Measurements from ENCODE around the gene AKAP6.
"Not testable (repeated sequence)": the region's sequence is repeated elsewhere in the genome, so short reads cannot be mapped to it uniquely, and the experiment has no call there.

Gene AKAP6

GRCh38 chr14:32366256-32366879 is 37.3 kb downstream of the AKAP6 start:
- DNase-seq (ENCODE audit: low spot score) = no peak
- no peak for TF ChIP-seq CTCF (IDR thresholded peaks at IDR 0.05; ENCODE audit: borderline replicate concordance, control extremely low read depth, extremely low read depth, insufficient read depth, missing control alignments)
- in situ Hi-C loops (cut with MboI; ENCODE audit: low sequenced_read_pairs, unreplicated experiment) = no loop called here

GRCh38 chr14:32366986-32367385 is 37.9 kb downstream of the AKAP6 start:
- no peak for DNase-seq (ENCODE audit: low spot score)
- in situ Hi-C loops (cut with MboI; ENCODE audit: low sequenced_read_pairs, unreplicated experiment) = no loop called here

GRCh38 chr14:32367516-32367915 is 38.4 kb downstream of the AKAP6 start:
- DNase-seq (ENCODE audit: low spot score) = no peak
- TF ChIP-seq CTCF (IDR thresholded peaks at IDR 0.05; ENCODE audit: borderline replicate concordance, control extremely low read depth, extremely low read depth, insufficient read depth, missing control alignments) = no peak
- in situ Hi-C loops (cut with MboI; ENCODE audit: low sequenced_read_pairs, unreplicated experiment) = no loop called here

More at GRCh38 chr14:32366986-32367385, 37.9 kb downstream of the AKAP6 start:
- TF ChIP-seq CTCF (IDR thresholded peaks at IDR 0.05; ENCODE audit: borderline replicate concordance, control extremely low read depth, extremely low read depth, insufficient read depth, missing control alignments) = no peak

GRCh38 chr14:32368107-32368506 is 39.0 kb downstream of the AKAP6 start:
- no peak for TF ChIP-seq CTCF (IDR thresholded peaks at IDR 0.05; ENCODE audit: borderline replicate concordance, control extremely low read depth, extremely low read depth, insufficient read depth, missing control alignments)
- in situ Hi-C loops (cut with MboI; ENCODE audit: low sequenced_read_pairs, unreplicated experiment) = no loop called here
- DNase-seq (ENCODE audit: low spot score) = no peak

GRCh38 chr14:32370714-32371113 is 41.6 kb downstream of the AKAP6 start:
- no peak for TF ChIP-seq CTCF (IDR thresholded peaks at IDR 0.05; ENCODE audit: borderline replicate concordance, control extremely low read depth, extremely low read depth, insufficient read depth, missing control alignments)
- DNase-seq (ENCODE audit: low spot score) = no peak
- in situ Hi-C loops (cut with MboI; ENCODE audit: low sequenced_read_pairs, unreplicated experiment) = no loop called here

GRCh38 chr14:32372154-32372553 is 43.1 kb downstream of the AKAP6 start:
- no peak for TF ChIP-seq CTCF (IDR thresholded peaks at IDR 0.05; ENCODE audit: borderline replicate concordance, control extremely low read depth, extremely low read depth, insufficient read depth, missing control alignments)
- no peak for DNase-seq (ENCODE audit: low spot score)
- in situ Hi-C loops (cut with MboI; ENCODE audit: low sequenced_read_pairs, unreplicated experiment) = no loop called here

GRCh38 chr14:32373174-32373573 is 44.1 kb downstream of the AKAP6 start:
- DNase-seq (ENCODE audit: low spot score); in situ Hi-C loops (cut with MboI; ENCODE audit: low sequenced_read_pairs, unreplicated experiment): not testable (repeated sequence)

Measured in GM13976 (cell line).